NCI-H2227 treated with DMSO at 0.1 percent for 48 hours (cell line): ENCODE measurements around the gene RBFA.
"Not testable (repeated sequence)": the region's sequence is repeated elsewhere in the genome, so short reads cannot be mapped to it uniquely, and the experiment has no call there.

Source experiments
- DNase-seq: peaks from one replicate; lab custom pipeline; 2025; lab: John Stamatoyannopoulos, UW

RBFA gene

GRCh38 chr18:80034068-80034851, at the start of gene RBFA:
Gene RBFA, plus strand, starts transcription at chr18:80034434. Its CDS starts 62 bp downstream, at chr18:80034496.
- DNase-seq = peak; percentile 98

- DNase-seq = no peak
These were observed 49.1 kb upstream of the RBFA start for GRCh38 chr18:79985172-79985571.

GRCh38 chr18:79986726-79987125, 47.5 kb upstream of the RBFA start:
- DNase-seq = no peak

GRCh38 chr18:79987566-79987965, 46.7 kb upstream of the RBFA start:
- no peak for DNase-seq

GRCh38 chr18:79988071-79988450, 46.2 kb upstream of the RBFA start:
- peak; percentile 28 for DNase-seq

GRCh38 chr18:79988451-79989194, 45.6 kb upstream of the RBFA start, which contains the start of gene TXNL4A:
Gene TXNL4A, minus strand, starts transcription at chr18:79988563. Its CDS starts 171 bp downstream, at chr18:79988392.
- DNase-seq = peak; percentile 82

- peak; percentile 12 for DNase-seq
These were observed 45.1 kb upstream of the RBFA start for GRCh38 chr18:79989195-79989497.

GRCh38 chr18:79991494-79991893, 42.7 kb upstream of the RBFA start:
- DNase-seq = no peak

GRCh38 chr18:79999701-80000100, 34.5 kb upstream of the RBFA start:
- DNase-seq = not testable (repeated sequence)

GRCh38 chr18:80000877-80001276, 33.4 kb upstream of the RBFA start:
- DNase-seq = no peak

GRCh38 chr18:80002468-80002867, 31.8 kb upstream of the RBFA start:
- DNase-seq = no peak

GRCh38 chr18:80004600-80005342, 29.5 kb upstream of the RBFA start:
- no peak for DNase-seq

- DNase-seq = no peak
These were observed 27.5 kb upstream of the RBFA start for GRCh38 chr18:80006724-80007123.

GRCh38 chr18:80009661-80010550, 24.3 kb upstream of the RBFA start:
- no peak for DNase-seq

- no peak for DNase-seq
These were observed 23.7 kb upstream of the RBFA start for GRCh38 chr18:80010551-80010906.

- DNase-seq = not testable (repeated sequence)
These were observed 22.6 kb upstream of the RBFA start for GRCh38 chr18:80011496-80012137.

- no peak for DNase-seq
These were observed 21.5 kb upstream of the RBFA start for GRCh38 chr18:80012714-80013113.

- no peak for DNase-seq
These were observed 11.6 kb upstream of the RBFA start for GRCh38 chr18:80022613-80023012.

- DNase-seq = no peak
These were observed 11.1 kb upstream of the RBFA start for GRCh38 chr18:80023173-80023572.

- no peak for DNase-seq
These were observed 7.9 kb upstream of the RBFA start for GRCh38 chr18:80026363-80026762.

GRCh38 chr18:80027719-80028118, 6.5 kb upstream of the RBFA start:
- DNase-seq = not testable (repeated sequence)
